HFF-Myc (cell line): ENCODE measurements around the gene MAGED2.
"Not testable (repeated sequence)": the region's sequence is repeated elsewhere in the genome, so short reads cannot be mapped to it uniquely, and the experiment has no call there.

Experiments
- DNase-seq: peaks from one replicate; pipeline ENCODE4 v3.0.0-alpha.2; 2011; ENCODE audit warnings: low read depth; ENCODE audit errors: extremely low read depth
- H3K4me3 ChIP-seq: replicated peaks from 2 replicates; pipeline ENCODE4 v1.5.1; 2011; ENCODE audit warnings: low read depth, mild to moderate bottlenecking, control low read depth, low read length
- TF ChIP-seq, protein P1 (sequence below): IDR thresholded peaks from 2 replicates; pipeline ENCODE4 v1.5.1; 2012; ENCODE audit warnings: mild to moderate bottlenecking, low read depth, low read length, control low read depth; ENCODE audit errors: missing control alignments

Gene MAGED2

DNA sequence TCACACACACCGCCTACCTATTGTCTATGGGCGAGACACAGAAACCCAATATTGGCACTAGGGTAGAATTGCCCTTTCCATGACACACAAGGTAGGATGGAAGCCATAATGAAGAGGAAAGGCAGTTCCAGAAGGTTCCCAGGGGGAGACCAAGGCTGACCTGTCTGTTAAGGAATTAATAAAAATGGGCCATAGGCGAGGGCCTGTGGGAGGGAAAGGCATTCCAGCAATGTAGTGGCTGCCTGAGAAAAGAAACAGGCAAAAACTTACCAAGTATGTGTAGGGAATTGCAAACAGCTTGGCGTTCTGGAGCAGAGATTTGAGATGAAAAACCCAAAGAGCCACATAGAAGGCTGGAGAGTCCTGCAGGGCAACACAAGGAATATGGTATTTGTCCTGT lies 19.1 kb downstream of the MAGED2 start:
- no peak overlapping the region for H3K4me3 ChIP-seq
- no peak for DNase-seq
- TF ChIP-seq, protein P1, sequence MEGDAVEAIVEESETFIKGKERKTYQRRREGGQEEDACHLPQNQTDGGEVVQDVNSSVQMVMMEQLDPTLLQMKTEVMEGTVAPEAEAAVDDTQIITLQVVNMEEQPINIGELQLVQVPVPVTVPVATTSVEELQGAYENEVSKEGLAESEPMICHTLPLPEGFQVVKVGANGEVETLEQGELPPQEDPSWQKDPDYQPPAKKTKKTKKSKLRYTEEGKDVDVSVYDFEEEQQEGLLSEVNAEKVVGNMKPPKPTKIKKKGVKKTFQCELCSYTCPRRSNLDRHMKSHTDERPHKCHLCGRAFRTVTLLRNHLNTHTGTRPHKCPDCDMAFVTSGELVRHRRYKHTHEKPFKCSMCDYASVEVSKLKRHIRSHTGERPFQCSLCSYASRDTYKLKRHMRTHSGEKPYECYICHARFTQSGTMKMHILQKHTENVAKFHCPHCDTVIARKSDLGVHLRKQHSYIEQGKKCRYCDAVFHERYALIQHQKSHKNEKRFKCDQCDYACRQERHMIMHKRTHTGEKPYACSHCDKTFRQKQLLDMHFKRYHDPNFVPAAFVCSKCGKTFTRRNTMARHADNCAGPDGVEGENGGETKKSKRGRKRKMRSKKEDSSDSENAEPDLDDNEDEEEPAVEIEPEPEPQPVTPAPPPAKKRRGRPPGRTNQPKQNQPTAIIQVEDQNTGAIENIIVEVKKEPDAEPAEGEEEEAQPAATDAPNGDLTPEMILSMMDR: no peak

DNA sequence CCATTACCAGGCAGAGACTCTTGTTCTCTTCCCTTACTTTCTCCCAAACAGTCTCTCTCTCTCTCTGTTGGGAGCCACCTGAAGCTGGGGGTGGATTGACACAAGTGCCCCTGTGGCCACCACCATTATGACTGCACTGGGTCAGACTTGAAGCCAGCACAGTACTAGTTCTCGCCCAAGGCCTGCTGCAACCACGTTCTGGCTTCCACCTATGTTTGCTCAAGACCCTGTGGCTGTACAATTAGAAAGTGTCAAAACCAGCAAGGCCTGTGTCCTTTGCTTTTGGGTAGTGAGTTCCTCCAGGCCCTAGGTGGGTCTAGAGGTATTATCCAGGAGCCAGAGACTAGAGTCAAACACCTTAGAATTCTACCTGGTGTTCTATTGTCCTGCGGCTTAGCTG lies 31.0 kb downstream of the MAGED2 start:
- TF ChIP-seq, protein P1: no peak
- no peak for DNase-seq
- no peak overlapping the region for H3K4me3 ChIP-seq

DNA sequence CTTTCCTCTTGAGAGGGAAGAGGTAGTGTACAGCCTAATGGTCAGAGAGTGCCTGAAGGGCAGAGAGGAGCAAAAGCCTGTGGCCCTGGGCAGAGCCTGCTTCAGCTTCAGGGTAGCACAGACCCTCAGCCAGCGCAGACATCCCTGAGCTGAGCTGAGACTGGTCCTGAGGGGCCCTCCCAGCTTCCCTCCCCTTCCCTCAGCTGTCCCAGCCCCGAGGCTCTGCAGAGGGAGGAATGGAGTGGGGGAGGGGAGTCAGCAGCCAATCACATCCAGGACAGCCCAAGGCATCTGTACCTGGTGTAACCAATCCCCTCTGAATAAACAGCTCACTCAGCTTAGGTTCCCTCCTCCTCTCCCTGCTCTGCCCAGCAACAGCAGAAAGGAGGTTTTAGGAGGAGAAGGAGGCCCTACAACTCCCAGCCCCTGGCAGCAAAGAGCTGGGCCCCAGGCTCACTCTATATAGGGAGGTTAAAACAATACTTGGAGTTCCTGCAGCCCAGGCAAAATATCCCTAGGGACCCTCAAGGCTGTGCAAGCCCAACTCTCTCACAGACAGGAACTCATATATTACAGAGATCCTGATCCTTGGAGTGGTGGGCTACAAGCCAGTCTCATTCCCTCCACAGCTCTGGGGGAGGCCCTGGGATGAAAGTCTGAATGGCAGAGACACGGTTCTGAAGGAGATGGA lies 33.8 kb downstream of the MAGED2 start:
- not testable (repeated sequence) for DNase-seq

DNA sequence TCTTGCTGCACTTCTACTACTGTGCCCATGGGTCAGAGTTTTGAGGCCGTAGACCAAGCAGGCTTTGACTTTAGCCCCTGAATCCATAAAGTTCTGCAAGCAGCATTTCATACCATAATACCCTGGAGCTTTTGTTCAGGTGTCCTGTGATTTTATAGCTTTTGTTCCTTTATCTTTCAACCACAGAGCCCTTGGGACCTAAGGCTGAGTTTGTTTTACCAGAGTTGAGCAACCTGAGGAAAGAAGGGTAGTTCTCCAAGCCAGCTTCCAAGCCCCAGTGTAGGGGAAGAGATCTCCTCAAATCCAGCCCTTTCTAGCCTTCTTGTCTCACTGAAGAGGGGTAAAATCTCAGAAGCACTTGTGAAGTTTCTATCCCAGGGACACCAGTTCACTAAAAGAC lies 35.1 kb downstream of the MAGED2 start:
- TF ChIP-seq, protein P1: no peak
- H3K4me3 ChIP-seq: no peak overlapping the region
- DNase-seq: no peak

More for the DNA sequence above, 33.8 kb downstream of the MAGED2 start:
- not testable (repeated sequence) for H3K4me3 ChIP-seq

DNA sequence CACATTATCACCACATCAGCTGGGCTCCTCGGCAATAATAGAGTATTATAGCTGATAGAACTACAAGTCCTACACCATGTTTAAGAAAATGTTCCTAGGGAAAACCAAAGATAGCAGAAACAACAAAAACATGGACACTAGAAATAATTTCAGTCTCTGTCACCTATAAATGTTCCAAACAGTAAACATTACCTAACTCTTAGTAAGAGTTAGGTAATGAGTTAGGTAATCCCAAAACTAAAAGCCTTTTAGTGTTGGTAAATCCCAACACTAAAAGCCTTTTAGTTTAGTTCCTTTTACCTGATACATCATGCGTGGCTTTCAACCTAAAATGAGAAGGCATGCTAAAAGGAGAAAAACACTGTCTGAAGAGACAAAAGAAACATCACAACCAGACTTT lies 35.5 kb downstream of the MAGED2 start:
- H3K4me3 ChIP-seq: no peak overlapping the region
- TF ChIP-seq, protein P1: no peak
- DNase-seq: no peak

DNA sequence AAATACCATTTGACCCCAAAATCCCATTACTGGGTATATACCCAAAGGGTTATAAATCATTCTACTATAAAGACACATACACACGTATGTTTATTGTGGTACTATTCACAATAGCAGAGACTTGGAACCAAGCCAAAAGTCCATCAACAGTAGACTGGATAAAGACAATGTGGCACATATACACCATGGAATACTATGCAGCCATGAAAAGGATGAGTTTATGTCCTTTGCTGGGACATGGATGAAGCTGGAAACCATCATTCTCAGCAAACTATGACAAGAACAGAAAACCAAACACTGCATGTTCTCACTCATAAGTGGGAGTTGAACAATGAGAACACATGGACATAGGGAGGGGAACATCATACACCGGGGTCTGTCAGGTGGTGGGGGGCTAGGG lies 40.2 kb downstream of the MAGED2 start:
- DNase-seq, H3K4me3 ChIP-seq: not testable (repeated sequence)

DNA sequence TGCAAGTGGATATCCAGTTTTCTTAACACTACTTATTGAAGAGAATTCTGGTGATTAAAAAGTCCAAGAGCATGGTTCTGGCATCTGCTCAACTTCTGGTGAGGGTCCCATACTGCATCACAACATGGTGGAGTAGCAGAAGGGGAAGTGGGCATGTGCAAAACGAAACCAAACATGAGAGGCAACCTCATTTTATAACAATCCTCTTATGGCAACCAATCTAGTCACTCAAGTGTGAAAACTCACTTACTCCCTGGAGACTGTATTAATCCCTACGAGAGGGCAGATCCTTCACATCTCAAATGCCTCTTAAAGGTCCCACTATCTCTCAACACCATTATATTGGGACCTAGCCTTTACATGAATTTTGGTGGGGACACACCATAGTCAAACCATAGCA lies 57.7 kb downstream of the MAGED2 start:
- TF ChIP-seq, protein P1: no peak
- no peak for DNase-seq
- no peak overlapping the region for H3K4me3 ChIP-seq
